GM10266 (cell line): ENCODE data around the gene OR7E24.

Experiments
- DNase-seq: peaks from one replicate; pipeline ENCODE4 v3.0.0; 2012; ENCODE audit errors: extremely low spot score
- TF ChIP-seq, protein P1 (sequence below): IDR thresholded peaks from 2 replicates; pipeline ENCODE4 v1.5.1; 2012; ENCODE audit warnings: mild to moderate bottlenecking, low read depth; ENCODE audit not compliant: control insufficient read depth, insufficient read depth; ENCODE audit errors: missing control alignments

Gene OR7E24

DNA sequence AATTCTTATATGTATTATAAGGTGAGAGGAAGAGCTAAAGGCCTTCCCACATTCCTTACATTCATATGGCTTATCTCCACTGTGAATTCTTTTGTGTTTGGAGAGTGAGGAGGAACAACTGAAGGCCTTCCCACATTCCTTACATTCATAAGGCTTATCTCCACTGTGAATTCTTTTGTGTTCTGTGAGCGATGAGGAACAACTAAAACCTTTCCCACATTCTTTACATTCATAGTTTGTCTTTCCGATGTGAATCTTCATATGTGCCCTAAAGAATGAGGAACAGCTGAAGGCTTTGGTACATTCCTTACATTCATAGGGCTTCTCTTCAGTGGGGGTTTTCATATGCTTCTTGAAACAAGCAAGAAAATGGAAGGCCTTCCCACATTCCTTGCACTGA is 45.6 kb downstream of the OR7E24 start:
- DNase-seq: no peak
- TF ChIP-seq, protein P1, sequence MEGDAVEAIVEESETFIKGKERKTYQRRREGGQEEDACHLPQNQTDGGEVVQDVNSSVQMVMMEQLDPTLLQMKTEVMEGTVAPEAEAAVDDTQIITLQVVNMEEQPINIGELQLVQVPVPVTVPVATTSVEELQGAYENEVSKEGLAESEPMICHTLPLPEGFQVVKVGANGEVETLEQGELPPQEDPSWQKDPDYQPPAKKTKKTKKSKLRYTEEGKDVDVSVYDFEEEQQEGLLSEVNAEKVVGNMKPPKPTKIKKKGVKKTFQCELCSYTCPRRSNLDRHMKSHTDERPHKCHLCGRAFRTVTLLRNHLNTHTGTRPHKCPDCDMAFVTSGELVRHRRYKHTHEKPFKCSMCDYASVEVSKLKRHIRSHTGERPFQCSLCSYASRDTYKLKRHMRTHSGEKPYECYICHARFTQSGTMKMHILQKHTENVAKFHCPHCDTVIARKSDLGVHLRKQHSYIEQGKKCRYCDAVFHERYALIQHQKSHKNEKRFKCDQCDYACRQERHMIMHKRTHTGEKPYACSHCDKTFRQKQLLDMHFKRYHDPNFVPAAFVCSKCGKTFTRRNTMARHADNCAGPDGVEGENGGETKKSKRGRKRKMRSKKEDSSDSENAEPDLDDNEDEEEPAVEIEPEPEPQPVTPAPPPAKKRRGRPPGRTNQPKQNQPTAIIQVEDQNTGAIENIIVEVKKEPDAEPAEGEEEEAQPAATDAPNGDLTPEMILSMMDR: no peak
